HepG2 (cell line): ENCODE data around the gene SLC36A2. TPM values are rescaled to one million over a fixed set of nuclear protein-coding genes. Genes with fewer than 3 reads are reported as not detected.

Source experiments
- ATAC-seq: fragments of 200-7000 bp; cut with Tn5 transposase; 3 replicates; pipeline ENCODE4 v1.9.1; 2020; ENCODE audit warnings: mild to moderate bottlenecking, moderate library complexity
- BruUV-seq: library from RNA; stranded (reverse); fragments of 400-500 nt; replicated peaks from 2 replicates; lab custom pipeline; 2021; lab: Mats Ljungman, UMichigan
- CTCF ChIA-PET: fragments of 300-600 bp; formaldehyde crosslinking; extraction: SDS; loops from one replicate; lab custom pipeline; 2021; ENCODE audit warnings: low total read pairs, inconsistent platforms, low intra/inter-chr PET ratio; lab: Yijun Ruan, JAX
- POLR2A ChIA-PET: fragments of 350-600 bp; sonication (Branson Sonifier 250); formaldehyde crosslinking; loops from one replicate; lab custom pipeline; 2020; ENCODE audit warnings: antibody characterized with exemption, inconsistent platforms; lab: Yijun Ruan, JAX
- DNase-seq: peaks from one replicate; pipeline ENCODE4 v3.0.0-alpha.2; 2015; ENCODE audit warnings: low spot score
- FAIRE-seq: peaks from 3 replicates; lab custom pipeline; 2011; peaks lifted over from hg19 to GRCh38; lab: Jason Lieb, UNC
- H2AFZ ChIP-seq: one replicate; pipeline ENCODE4 v1.6.1; 2011; ENCODE audit warnings: low read length, inconsistent platforms
- H3K27ac ChIP-seq: fragments of 300-600 bp; 3 replicates; pipeline ENCODE4 v1.8.0; 2011; ENCODE audit warnings: mixed run types, mild to moderate bottlenecking, mixed read lengths, low read length, inconsistent platforms; ENCODE audit not compliant: insufficient read depth; ENCODE audit errors: extremely low read length
- H3K27me3 ChIP-seq, 2 experiments: fragments of 200-600 bp in 1 of 2; 2 replicates in 1 of 2; 3 replicates in 1 of 2; pipeline versions ENCODE4 v1.6.0 to v1.8.0; 2011; ENCODE audit warnings: low read length in 2 of 2, mild to moderate bottlenecking in 2 of 2, moderate library complexity in 2 of 2, inconsistent platforms in 1 of 2; ENCODE audit not compliant: insufficient read depth in 2 of 2, control insufficient read depth in 1 of 2
- H3K36me3 ChIP-seq, 2 experiments: fragments of 200-600 bp in 1 of 2; replicated peaks in 1 of 2; 2 replicates in 1 of 2; 3 replicates in 1 of 2; pipeline versions ENCODE4 v1.5.1 to v1.8.0; 2011; ENCODE audit warnings: low read length in 2 of 2, inconsistent platforms in 1 of 2; ENCODE audit not compliant: insufficient read depth in 2 of 2, control insufficient read depth in 1 of 2
- H3K4me1 ChIP-seq: 2 replicates; pipeline ENCODE4 v1.5.1; 2012; ENCODE audit warnings: low read length, inconsistent platforms; ENCODE audit not compliant: insufficient read depth
- H3K4me2 ChIP-seq: 2 replicates; pipeline ENCODE4 v1.6.0; 2011; ENCODE audit warnings: low read depth, low read length, inconsistent platforms
- H3K4me3 ChIP-seq, 3 experiments: fragments of 200-600 bp in 1 of 3; sonication (generic), shearing (Covaris generic) in 1 of 3; replicated peaks in 1 of 3; 2 replicates each; pipeline ENCODE4 v1.5.1; 2011 to 2016; ENCODE audit warnings: low read length in 3 of 3, inconsistent platforms in 2 of 3, low read depth in 2 of 3, mild to moderate bottlenecking in 2 of 3, control low read depth in 1 of 3, mixed read lengths in 1 of 3; ENCODE audit not compliant: insufficient read depth in 1 of 3
- H3K79me2 ChIP-seq: one replicate; pipeline ENCODE4 v1.6.1; 2011; ENCODE audit warnings: low read length, inconsistent platforms; ENCODE audit not compliant: insufficient read depth
- H3K9ac ChIP-seq: 2 replicates; pipeline ENCODE4 v1.6.0; 2011; ENCODE audit warnings: mild to moderate bottlenecking, low read depth, low read length, inconsistent platforms; ENCODE audit not compliant: insufficient read depth
- H3K9me3 ChIP-seq: 2 replicates; pipeline ENCODE4 v1.5.1; 2012; ENCODE audit warnings: mild to moderate bottlenecking, low read length
- H4K20me1 ChIP-seq: 2 replicates; pipeline ENCODE4 v1.6.0; 2011; ENCODE audit warnings: inconsistent platforms, mild to moderate bottlenecking, low read length, moderate library complexity; ENCODE audit not compliant: insufficient read depth
- CENPT ChIP-seq: sonication (generic); formaldehyde crosslinking; IDR thresholded peaks from 2 replicates; pipeline ENCODE4 v1.8.0; 2022; ENCODE audit warnings: low read depth, mild to moderate bottlenecking, moderate library complexity, missing genetic modification reagents
- CREB1 ChIP-seq, 2 experiments: fragments of 450-650 bp in 1 of 2; IDR thresholded peaks; 2 replicates each; pipeline ENCODE4 v1.6.1; 2016 to 2017; ENCODE audit warnings: control low read depth in 1 of 2, mild to moderate bottlenecking in 1 of 2, missing compliant biosample characterization in 1 of 2, missing genetic modification characterization in 1 of 2
- CTCF ChIP-seq: sonication (generic); formaldehyde crosslinking; IDR thresholded peaks from 2 replicates; pipeline ENCODE4 v1.5.0; 2020; ENCODE audit warnings: mild to moderate bottlenecking, missing genetic modification reagents, moderate library complexity
- FOSL1 ChIP-seq: sonication (generic); formaldehyde crosslinking; IDR thresholded peaks from 2 replicates; pipeline ENCODE4 v1.9.0; 2021; ENCODE audit warnings: missing genetic modification reagents, borderline replicate concordance
- PHF8 ChIP-seq: sonication (generic); formaldehyde crosslinking; IDR thresholded peaks from 2 replicates; pipeline ENCODE4 v1.5.0; 2020; ENCODE audit warnings: missing genetic modification reagents
- TRIM24 ChIP-seq: sonication (generic); formaldehyde crosslinking; IDR thresholded peaks from 2 replicates; pipeline ENCODE4 v1.8.0; 2022; ENCODE audit warnings: mild to moderate bottlenecking, missing genetic modification reagents
- ZNF547 ChIP-seq: sonication (generic); formaldehyde crosslinking; IDR thresholded peaks from 2 replicates; pipeline ENCODE4 v1.5.1; 2020; ENCODE audit warnings: mild to moderate bottlenecking, missing genetic modification reagents
- ZNF580 ChIP-seq: IDR thresholded peaks from 2 replicates; pipeline ENCODE4 v1.6.1; 2016; ENCODE audit warnings: low read depth, borderline replicate concordance
- ZNF710 ChIP-seq: sonication (generic); formaldehyde crosslinking; IDR thresholded peaks from 2 replicates; pipeline ENCODE4 v1.5.0; 2020; ENCODE audit warnings: mild to moderate bottlenecking, missing genetic modification reagents, borderline replicate concordance
- ZNF724P ChIP-seq: sonication (generic); formaldehyde crosslinking; IDR thresholded peaks from 2 replicates; pipeline ENCODE4 v1.8.0; 2022; ENCODE audit warnings: missing genetic modification reagents, borderline replicate concordance
- WGBS: methylation state at CpG from one replicate; pipeline ENCODE4 v1.1.6; 2017; ENCODE audit warnings: low lambda C conversion rate; 5-methylcytosine and 5-hydroxymethylcytosine counted together
- in situ Hi-C: cut with HindIII; loops from 2 replicates; pipeline ENCODE4 v1.10.0; 2017; ENCODE audit warnings: low pct_unique_long_range_greater_than_20kb; ENCODE audit not compliant: extremely low pct_ligation_motif_present
- intact Hi-C: fragments of 100-400 bp; cut with micrococcal nuclease; formaldehyde crosslinking; loops from one replicate; pipeline ENCODE4 v1.10.0; 2022; ENCODE audit not compliant: unreplicated experiment
- polyA plus RNA-seq, 8 experiments: library from polyadenylated mRNA; depleted of rRNA in 3 of 8; stranded (reverse) in 7 of 8; unstranded in 1 of 8; fragments of >200 nt; fragmentation: Illumina TruSeq in 4 of 8; extraction: Trizol in 4 of 8; gene quantifications; 2 replicates each; pipeline versions ENCODE4 v1.2.1 to v1.2.3, GENCODE V29; 2011 to 2016; ENCODE audit warnings: low read depth in 4 of 8, missing spikeins in 1 of 8, mixed read lengths in 1 of 8; ENCODE audit not compliant: insufficient read depth in 1 of 8
- total RNA-seq, 5 experiments: library from RNA; depleted of rRNA; stranded (reverse); fragments of >200 nt; fragmentation: Illumina TruSeq; extraction: Trizol; gene quantifications; 2 replicates each; pipeline ENCODE4 v1.2.3, GENCODE V29; 2016; ENCODE audit warnings: low read depth in 1 of 5

SLC36A2 gene
- total and polyA plus RNA-seq, 2 of the 13 experiments (the other 11 are each of a cell fraction or from before 2014, with no cell fraction given), result 0.03 TPM; not detected in 1

- TF ChIP-seq ZNF710 (CRISPR knock-in tag), result no peak
- TF ChIP-seq CTCF (CRISPR knock-in tag), result no peak
- no peak for TF ChIP-seq PHF8 (CRISPR knock-in tag)
- TF ChIP-seq FOSL1 (CRISPR knock-in tag), result no peak
- TF ChIP-seq ZNF580 (CRISPR knock-in tag), result no peak
- no peak for TF ChIP-seq ZNF547 (CRISPR knock-in tag)
Observed at GRCh38 chr5:151326266-151326665, 21.1 kb downstream of the SLC36A2 start (continued).

- H3K27me3 ChIP-seq, result peaks cover 0 to 5% of the 10 kb centered on the region in 2 experiments; a peak in 1 of 5 replicates
- no peak overlapping the region for H3K4me2 ChIP-seq
- ATAC-seq (no peak), DNase-seq (no peak), FAIRE-seq (no peak)
- H3K9me3 ChIP-seq, result no peaks in the 10 kb centered on the region
- no peak overlapping the region for H3K4me3 ChIP-seq
- H3K27ac ChIP-seq, result no peak overlapping the region
- WGBS, result 0% methylated on average over 3 of the region's 4 CpGs
- H3K36me3 ChIP-seq, result no peaks in the 10 kb centered on the region
- intact Hi-C loops (no loop called here), in situ Hi-C loops (no loop called here)
- no TSS peak for BruUV-seq
- H2AFZ ChIP-seq, result no peak overlapping the region
- H4K20me1 ChIP-seq, result no peaks in the 10 kb centered on the region
- ChIA-PET CTCF (no interaction called here), POLR2A (no interaction called here)
- no peak overlapping the region for H3K9ac ChIP-seq
- no peaks in the 10 kb centered on the region for H3K4me1 ChIP-seq
- TF ChIP-seq TRIM24 (CRISPR knock-in tag) (no peak), ZNF724P (CRISPR knock-in tag) (no peak), CENPT (CRISPR knock-in tag) (no peak), CREB1 (IDR thresholded peaks at IDR 0.05) (no peak), CREB1 (CRISPR knock-in tag; IDR thresholded peaks at IDR 0.05) (no peak)
- H3K79me2 ChIP-seq, result no peaks in the 10 kb centered on the region
Observed at GRCh38 chr5:151320481-151320880, 26.9 kb downstream of the SLC36A2 start.
